IMR-90 (cell line): ENCODE data around the gene ZGLP1. TPM values are rescaled to one million over a fixed set of nuclear protein-coding genes. Genes with fewer than 3 reads are reported as not detected.

Source experiments
- ATAC-seq: fragments of 200-7000 bp; cut with Tn5 transposase; 2 replicates; pipeline ENCODE4 v1.9.1; 2020; ENCODE audit warnings: low read depth, mild to moderate bottlenecking, moderate library complexity
- BruUV-seq: library from RNA; stranded (reverse); fragments of 400-500 nt; replicated peaks from 2 replicates; lab custom pipeline; 2021; lab: Mats Ljungman, UMichigan
- CTCF ChIA-PET: fragments of 300-600 bp; formaldehyde crosslinking; extraction: SDS; loops from one replicate; lab custom pipeline; 2021; ENCODE audit warnings: antibody characterized with exemption; lab: Yijun Ruan, JAX
- POLR2A ChIA-PET: fragments of 300-600 bp; sonication (Branson Sonifier 250); formaldehyde crosslinking; loops from one replicate; lab custom pipeline; 2022; ENCODE audit warnings: antibody characterized with exemption; ENCODE audit not compliant: unreplicated experiment; lab: Charles Lee
- DNase-seq: peaks from one replicate; pipeline ENCODE4 v3.0.0; 2013
- H2AFZ ChIP-seq: replicated peaks from 2 replicates; pipeline ENCODE3; 2013; ENCODE audit warnings: low read length, mild to moderate bottlenecking; ENCODE audit not compliant: poor library complexity
- H2AK5ac ChIP-seq: 2 replicates; pipeline ENCODE4 v1.6.1; 2013; ENCODE audit warnings: low read depth, low read length, inconsistent platforms
- H2AK9ac ChIP-seq: replicated peaks from 2 replicates; pipeline ENCODE3; 2013; ENCODE audit warnings: mild to moderate bottlenecking, low read depth, low read length, moderate library complexity; ENCODE audit not compliant: poor library complexity
- H2BK120ac ChIP-seq: 2 replicates; pipeline ENCODE4 v1.6.1; 2013; ENCODE audit warnings: low read depth, low read length, inconsistent platforms
- H2BK15ac ChIP-seq: 3 replicates; pipeline ENCODE4 v1.6.1; 2013; ENCODE audit warnings: low read depth, low read length, inconsistent platforms
- H2BK20ac ChIP-seq: 2 replicates; pipeline ENCODE4 v1.6.1; 2013; ENCODE audit warnings: low read depth, mild to moderate bottlenecking, inconsistent platforms, low read length, moderate library complexity
- H2BK5ac ChIP-seq: 2 replicates; pipeline ENCODE4 v1.6.1; 2013; ENCODE audit warnings: mild to moderate bottlenecking, low read depth, low read length, inconsistent platforms; ENCODE audit not compliant: poor library complexity, severe bottlenecking
- H3K14ac ChIP-seq: replicated peaks from 2 replicates; pipeline ENCODE4 v1.6.1; 2013; ENCODE audit warnings: low read depth, low read length, inconsistent platforms
- H3K18ac ChIP-seq: 2 replicates; pipeline ENCODE4 v1.6.1; 2013; ENCODE audit warnings: low read depth, low read length, control low read depth
- H3K23ac ChIP-seq: 2 replicates; pipeline ENCODE4 v1.6.1; 2013; ENCODE audit warnings: low read depth, low read length, inconsistent platforms
- H3K27ac ChIP-seq: 2 replicates; pipeline ENCODE4 v1.5.1; 2013; ENCODE audit warnings: mild to moderate bottlenecking, control low read depth, low read length; ENCODE audit not compliant: insufficient read depth
- H3K27me3 ChIP-seq: 2 replicates; pipeline ENCODE4 v1.6.1; 2013; ENCODE audit warnings: low read length; ENCODE audit not compliant: control insufficient read depth, insufficient read depth
- H3K36me3 ChIP-seq: 2 replicates; pipeline ENCODE4 v1.6.1; 2013; ENCODE audit warnings: low read length, mixed read lengths; ENCODE audit not compliant: control insufficient read depth, insufficient read depth
- H3K4ac ChIP-seq: 2 replicates; pipeline ENCODE4 v1.6.1; 2013; ENCODE audit warnings: low read depth, low read length, inconsistent platforms
- H3K4me1 ChIP-seq: 2 replicates; pipeline ENCODE4 v1.6.1; 2013; ENCODE audit warnings: low read length, mixed read lengths; ENCODE audit not compliant: control insufficient read depth, insufficient read depth
- H3K4me2 ChIP-seq: 2 replicates; pipeline ENCODE4 v1.6.1; 2013; ENCODE audit warnings: low read depth, mild to moderate bottlenecking, control low read depth, low read length, moderate library complexity
- H3K4me3 ChIP-seq: 2 replicates; pipeline ENCODE4 v1.5.1; 2013; ENCODE audit warnings: low read depth, mild to moderate bottlenecking, control low read depth, low read length, moderate library complexity; ENCODE audit not compliant: insufficient read depth
- H3K56ac ChIP-seq: 2 replicates; pipeline ENCODE4 v1.6.1; 2013; ENCODE audit warnings: low read length, inconsistent platforms; ENCODE audit not compliant: insufficient read depth; ENCODE audit errors: extremely low read depth
- H3K79me1 ChIP-seq, 2 experiments: 2 replicates each; pipeline ENCODE4 v1.6.1; 2013; ENCODE audit warnings: low read length in 2 of 2, inconsistent platforms in 1 of 2, low read depth in 1 of 2
- H3K9ac ChIP-seq: 2 replicates; pipeline ENCODE4 v1.6.1; 2013; ENCODE audit warnings: low read depth, low read length, control low read depth
- H3K9me1 ChIP-seq: 2 replicates; pipeline ENCODE4 v1.6.1; 2013; ENCODE audit warnings: low read length, inconsistent platforms; ENCODE audit not compliant: insufficient read depth
- H3K9me3 ChIP-seq: 2 replicates; pipeline ENCODE4 v1.6.1; 2013; ENCODE audit warnings: low read length; ENCODE audit not compliant: control insufficient read depth, insufficient read depth
- H4K20me1 ChIP-seq: 2 replicates; pipeline ENCODE4 v1.6.1; 2013; ENCODE audit warnings: low read length, inconsistent platforms; ENCODE audit not compliant: insufficient read depth
- H4K5ac ChIP-seq: 2 replicates; pipeline ENCODE4 v1.6.1; 2013; ENCODE audit warnings: mild to moderate bottlenecking, low read depth, low read length, control low read depth
- H4K8ac ChIP-seq, 2 experiments: 2 replicates each; pipeline ENCODE4 v1.6.1; 2013; ENCODE audit warnings: low read depth in 2 of 2, low read length in 2 of 2, control low read depth in 1 of 2, inconsistent platforms in 1 of 2
- H4K91ac ChIP-seq: 2 replicates; pipeline ENCODE4 v1.6.1; 2013; ENCODE audit warnings: low read depth, low read length, inconsistent platforms; ENCODE audit not compliant: insufficient read depth
- BHLHE40 ChIP-seq: fragments of 150-350 bp; IDR thresholded peaks from 2 replicates; pipeline ENCODE4 v1.6.1; 2016; ENCODE audit warnings: mild to moderate bottlenecking, low read depth, low read length
- CEBPB ChIP-seq: IDR thresholded peaks from 2 replicates; pipeline ENCODE4 v1.6.1; 2012; ENCODE audit warnings: low read depth, low read length, improper control_type of control experiment
- FOS ChIP-seq: fragments of 150-350 bp; IDR thresholded peaks from 2 replicates; pipeline ENCODE4 v1.6.1; 2016; ENCODE audit warnings: low read depth, low read length
- MAFK ChIP-seq: IDR thresholded peaks from 2 replicates; pipeline ENCODE4 v1.6.1; 2012; ENCODE audit warnings: low read depth, low read length, improper control_type of control experiment
- MAZ ChIP-seq: IDR thresholded peaks from 2 replicates; pipeline ENCODE4 v1.6.1; 2012; ENCODE audit warnings: low read depth, mild to moderate bottlenecking, low read length, improper control_type of control experiment, moderate library complexity, borderline replicate concordance
- MXI1 ChIP-seq: IDR thresholded peaks from 2 replicates; pipeline ENCODE4 v1.6.1; 2012; ENCODE audit warnings: low read depth, mild to moderate bottlenecking, low read length, moderate library complexity, borderline replicate concordance
- NFE2L2 ChIP-seq: fragments of 150-350 bp; IDR thresholded peaks from 2 replicates; pipeline ENCODE4 v1.6.1; 2016; ENCODE audit warnings: low read depth, mild to moderate bottlenecking, low read length
- POLR2A ChIP-seq: IDR thresholded peaks from 2 replicates; pipeline ENCODE4 v1.6.1; 2012; ENCODE audit warnings: mild to moderate bottlenecking, low read depth, low read length
- RAD21 ChIP-seq: IDR thresholded peaks from 2 replicates; pipeline ENCODE4 v1.6.1; 2012; ENCODE audit warnings: low read length, improper control_type of control experiment
- RFX5 ChIP-seq: IDR thresholded peaks from 2 replicates; pipeline ENCODE4 v1.8.0; 2012; ENCODE audit warnings: low read depth, mild to moderate bottlenecking, low read length, moderate library complexity
- SMC3 ChIP-seq: fragments of 150-350 bp; IDR thresholded peaks from 2 replicates; pipeline ENCODE4 v1.6.1; 2016; ENCODE audit warnings: low read depth, mild to moderate bottlenecking, antibody characterized with exemption, low read length, moderate library complexity
- WGBS, 2 experiments: methylation state at CpG; one replicate each; pipeline versions ENCODE4 v1.1.5 to v1.1.7; 2013; ENCODE audit warnings: missing lambda C conversion rate in 2 of 2; ENCODE audit not compliant: insufficient read length in 1 of 2; ENCODE audit errors: extremely low coverage in 2 of 2; 5-methylcytosine and 5-hydroxymethylcytosine counted together
- dilution Hi-C: fragments of 300-500 bp; cut with HindIII; formaldehyde crosslinking; loops from one replicate; pipeline ENCODE4 v1.14.3; 2018; ENCODE audit warnings: low sequenced_read_pairs; ENCODE audit not compliant: unreplicated experiment
- in situ Hi-C: fragments of 300-500 bp; cut with MboI; formaldehyde crosslinking; loops from 3 replicates; pipeline ENCODE4 v1.14.3; 2019; ENCODE audit warnings: low sequenced_read_pairs, inconsistent platforms, mixed read lengths
- intact Hi-C: fragments of 100-400 bp; cut with micrococcal nuclease; formaldehyde crosslinking; loops from 2 replicates; pipeline ENCODE4 v1.10.0; 2022
- polyA plus RNA-seq, 3 experiments: library from polyadenylated mRNA; depleted of rRNA; stranded (reverse); fragments of >200 nt; gene quantifications; 2 replicates each; pipeline ENCODE4 v1.2.3, GENCODE V29; 2012; ENCODE audit warnings: low replicate concordance in 1 of 3
- total RNA-seq: library from RNA; depleted of rRNA; stranded (reverse); fragments of >200 nt; gene quantifications from 2 replicates; pipeline ENCODE4 v1.2.3, GENCODE V29; 2012
- TF ChIP-seq, protein P1 (sequence below): fragments of 150-350 bp; IDR thresholded peaks from 2 replicates; pipeline ENCODE4 v1.6.1; 2017; ENCODE audit warnings: mild to moderate bottlenecking, antibody characterized with exemption, low read length, low read depth
- TF ChIP-seq, protein P2 (sequence below): fragments of 150-350 bp; IDR thresholded peaks from 2 replicates; pipeline ENCODE4 v1.6.1; 2016; ENCODE audit warnings: low read depth, mild to moderate bottlenecking, low read length, moderate library complexity, borderline replicate concordance

ZGLP1 gene
- total and polyA plus RNA-seq, 2 of the 4 experiments (the other 2 are of a cell fraction), result 0.54 to 3.1 TPM

GRCh38 chr19:10321874-10322835, 12.5 kb upstream of the ZGLP1 start (continued):
- TF ChIP-seq, protein P1, sequence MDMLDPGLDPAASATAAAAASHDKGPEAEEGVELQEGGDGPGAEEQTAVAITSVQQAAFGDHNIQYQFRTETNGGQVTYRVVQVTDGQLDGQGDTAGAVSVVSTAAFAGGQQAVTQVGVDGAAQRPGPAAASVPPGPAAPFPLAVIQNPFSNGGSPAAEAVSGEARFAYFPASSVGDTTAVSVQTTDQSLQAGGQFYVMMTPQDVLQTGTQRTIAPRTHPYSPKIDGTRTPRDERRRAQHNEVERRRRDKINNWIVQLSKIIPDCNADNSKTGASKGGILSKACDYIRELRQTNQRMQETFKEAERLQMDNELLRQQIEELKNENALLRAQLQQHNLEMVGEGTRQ, result no peak
- no peak for TF ChIP-seq MAFK

DNA sequence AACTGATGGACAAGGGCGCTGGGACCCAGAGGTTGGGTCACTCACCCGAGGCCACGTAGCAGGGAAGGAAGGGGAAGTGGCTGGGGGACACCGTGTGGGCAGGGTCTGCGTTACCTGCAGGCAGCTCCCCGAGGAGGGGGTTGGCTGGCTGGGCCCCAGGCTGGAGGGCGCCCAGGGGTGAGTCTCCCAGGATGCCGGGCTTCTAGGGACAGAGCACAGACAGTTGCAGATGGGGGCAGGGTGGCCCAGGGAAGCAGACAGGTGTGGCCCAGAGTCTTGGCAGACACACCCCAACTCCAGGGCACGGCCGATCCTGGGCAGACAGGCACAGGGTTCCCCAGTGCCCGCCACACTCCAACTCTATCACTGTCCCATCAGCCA, 11.8 kb upstream of the ZGLP1 start:
- H2BK15ac ChIP-seq, result no peak overlapping the region
- H3K56ac ChIP-seq, result no peak overlapping the region
- H2AK5ac ChIP-seq, result no peak overlapping the region
- H3K4me2 ChIP-seq, result no peak overlapping the region
- no peaks in the 10 kb centered on the region for H3K4me1 ChIP-seq
- WGBS, 2 experiments, result 94% methylated on average over 5 of the region's 11 CpGs; no CpG with 5 or more reads in 1 of the 2 experiments
- in situ Hi-C loops, result no loop called here
- no peak overlapping the region for H3K14ac ChIP-seq
- peaks cover 9% of the 10 kb centered on the region; the same call in 1 of the 2 replicates for H4K20me1 ChIP-seq
- H3K9me3 ChIP-seq, result no peaks in the 10 kb centered on the region
- no peaks in the 10 kb centered on the region for H3K9me1 ChIP-seq
- no peak overlapping the region for H3K23ac ChIP-seq
- H2BK120ac ChIP-seq, result no peak overlapping the region
- DNase-seq, result no peak
- H4K91ac ChIP-seq, result no peak overlapping the region
- no peak overlapping the region for H2BK5ac ChIP-seq
- ATAC-seq, result no peak
- H3K18ac ChIP-seq, result no peak overlapping the region
- ChIA-PET POLR2A (interaction anchor here (0.6 kb wide), 1 partner anchor 1766 kb away, joined by 20 read pairs; no protein-coding TSS in a partner anchor), CTCF (no interaction called here)
- H3K4me3 ChIP-seq, result no peak overlapping the region
- no peak overlapping the region for H2AFZ ChIP-seq
- no peaks in the 10 kb centered on the region for H3K27me3 ChIP-seq
- no peak overlapping the region for H2AK9ac ChIP-seq
- H3K36me3 ChIP-seq, result peaks cover 70% of the 10 kb centered on the region
- dilution Hi-C loops, result no loop called here
- no peak overlapping the region for H3K9ac ChIP-seq
- H3K4ac ChIP-seq, result no peak overlapping the region
- no peak overlapping the region for H4K5ac ChIP-seq
- no peak overlapping the region for H3K27ac ChIP-seq
- H4K8ac ChIP-seq, result no peak overlapping the region
- BruUV-seq, result no TSS peak
- no peak overlapping the region for H2BK20ac ChIP-seq
- H3K79me1 ChIP-seq, result peaks cover 8 to 11% of the 10 kb centered on the region in 2 experiments; a peak in 3 of 4 replicates
- intact Hi-C loops, result no loop called here
- TF ChIP-seq MAZ (no peak), RFX5 (no peak), NFE2L2 (no peak), CEBPB (no peak), MXI1 (no peak), SMC3 (no peak), BHLHE40 (no peak), POLR2A (no peak), RAD21 (no peak), FOS (no peak), MAFK (no peak)
- TF ChIP-seq, protein P1, result no peak
- TF ChIP-seq, protein P2, sequence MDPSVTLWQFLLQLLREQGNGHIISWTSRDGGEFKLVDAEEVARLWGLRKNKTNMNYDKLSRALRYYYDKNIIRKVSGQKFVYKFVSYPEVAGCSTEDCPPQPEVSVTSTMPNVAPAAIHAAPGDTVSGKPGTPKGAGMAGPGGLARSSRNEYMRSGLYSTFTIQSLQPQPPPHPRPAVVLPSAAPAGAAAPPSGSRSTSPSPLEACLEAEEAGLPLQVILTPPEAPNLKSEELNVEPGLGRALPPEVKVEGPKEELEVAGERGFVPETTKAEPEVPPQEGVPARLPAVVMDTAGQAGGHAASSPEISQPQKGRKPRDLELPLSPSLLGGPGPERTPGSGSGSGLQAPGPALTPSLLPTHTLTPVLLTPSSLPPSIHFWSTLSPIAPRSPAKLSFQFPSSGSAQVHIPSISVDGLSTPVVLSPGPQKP, result no peak
